ENCODE measurements around the gene RO60.
"Not testable (repeated sequence)": the region's sequence is repeated elsewhere in the genome, so short reads cannot be mapped to it uniquely, and the experiment has no call there.

GRCh38 chr1:193032643-193033427 lies 26.6 kb upstream of the RO60 start:
- not testable (repeated sequence) for TF ChIP-seq CTCF, POLR2AphosphoS5 (IDR thresholded peaks at IDR 0.05)
